Right hindlimb (tissue), 1 donor: ENCODE results near the gene PRX.
"Not testable (repeated sequence)": the region's sequence is repeated elsewhere in the genome, so short reads cannot be mapped to it uniquely, and the experiment has no call there.

Source experiments
- DNase-seq: peaks from one replicate; pipeline ENCODE4 v3.0.0-alpha.2; 2018

PRX gene, protein sequence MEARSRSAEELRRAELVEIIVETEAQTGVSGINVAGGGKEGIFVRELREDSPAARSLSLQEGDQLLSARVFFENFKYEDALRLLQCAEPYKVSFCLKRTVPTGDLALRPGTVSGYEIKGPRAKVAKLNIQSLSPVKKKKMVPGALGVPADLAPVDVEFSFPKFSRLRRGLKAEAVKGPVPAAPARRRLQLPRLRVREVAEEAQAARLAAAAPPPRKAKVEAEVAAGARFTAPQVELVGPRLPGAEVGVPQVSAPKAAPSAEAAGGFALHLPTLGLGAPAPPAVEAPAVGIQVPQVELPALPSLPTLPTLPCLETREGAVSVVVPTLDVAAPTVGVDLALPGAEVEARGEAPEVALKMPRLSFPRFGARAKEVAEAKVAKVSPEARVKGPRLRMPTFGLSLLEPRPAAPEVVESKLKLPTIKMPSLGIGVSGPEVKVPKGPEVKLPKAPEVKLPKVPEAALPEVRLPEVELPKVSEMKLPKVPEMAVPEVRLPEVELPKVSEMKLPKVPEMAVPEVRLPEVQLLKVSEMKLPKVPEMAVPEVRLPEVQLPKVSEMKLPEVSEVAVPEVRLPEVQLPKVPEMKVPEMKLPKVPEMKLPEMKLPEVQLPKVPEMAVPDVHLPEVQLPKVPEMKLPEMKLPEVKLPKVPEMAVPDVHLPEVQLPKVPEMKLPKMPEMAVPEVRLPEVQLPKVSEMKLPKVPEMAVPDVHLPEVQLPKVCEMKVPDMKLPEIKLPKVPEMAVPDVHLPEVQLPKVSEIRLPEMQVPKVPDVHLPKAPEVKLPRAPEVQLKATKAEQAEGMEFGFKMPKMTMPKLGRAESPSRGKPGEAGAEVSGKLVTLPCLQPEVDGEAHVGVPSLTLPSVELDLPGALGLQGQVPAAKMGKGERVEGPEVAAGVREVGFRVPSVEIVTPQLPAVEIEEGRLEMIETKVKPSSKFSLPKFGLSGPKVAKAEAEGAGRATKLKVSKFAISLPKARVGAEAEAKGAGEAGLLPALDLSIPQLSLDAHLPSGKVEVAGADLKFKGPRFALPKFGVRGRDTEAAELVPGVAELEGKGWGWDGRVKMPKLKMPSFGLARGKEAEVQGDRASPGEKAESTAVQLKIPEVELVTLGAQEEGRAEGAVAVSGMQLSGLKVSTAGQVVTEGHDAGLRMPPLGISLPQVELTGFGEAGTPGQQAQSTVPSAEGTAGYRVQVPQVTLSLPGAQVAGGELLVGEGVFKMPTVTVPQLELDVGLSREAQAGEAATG (N-terminal part only)

DNA sequence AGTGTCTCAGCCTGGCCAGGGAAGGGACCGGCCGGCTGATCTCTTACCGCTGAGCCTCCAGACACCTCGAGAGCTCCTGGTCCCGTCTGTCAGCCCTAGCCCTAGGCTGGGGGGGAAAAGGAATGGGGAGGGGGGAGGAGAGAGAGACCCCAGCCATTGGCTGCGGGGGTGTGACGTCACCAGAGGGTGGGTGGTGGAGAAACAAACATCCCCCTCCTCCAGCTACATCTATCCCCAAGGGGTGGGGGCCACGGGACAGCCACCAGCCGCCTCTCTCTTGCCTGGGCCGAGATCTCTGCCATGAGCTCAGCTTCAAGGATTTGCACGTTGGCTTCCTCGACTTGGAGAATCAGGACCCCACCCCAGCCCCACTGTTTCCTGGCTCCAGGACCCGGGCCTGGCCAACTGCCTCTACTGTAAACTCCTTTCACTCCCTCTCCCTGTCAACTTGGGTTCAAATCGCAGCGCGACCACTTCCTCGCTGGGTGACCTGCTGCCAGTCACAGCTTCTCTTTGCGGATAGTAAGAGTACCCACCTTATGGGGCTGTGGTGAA is at the start of gene PRX:
PRX (minus strand) TSS at position 88 of the 555 bp plus-strand sequence. CDS start 5,446 bp downstream, outside the sequence.
- DNase-seq: peak; percentile 75

DNA sequence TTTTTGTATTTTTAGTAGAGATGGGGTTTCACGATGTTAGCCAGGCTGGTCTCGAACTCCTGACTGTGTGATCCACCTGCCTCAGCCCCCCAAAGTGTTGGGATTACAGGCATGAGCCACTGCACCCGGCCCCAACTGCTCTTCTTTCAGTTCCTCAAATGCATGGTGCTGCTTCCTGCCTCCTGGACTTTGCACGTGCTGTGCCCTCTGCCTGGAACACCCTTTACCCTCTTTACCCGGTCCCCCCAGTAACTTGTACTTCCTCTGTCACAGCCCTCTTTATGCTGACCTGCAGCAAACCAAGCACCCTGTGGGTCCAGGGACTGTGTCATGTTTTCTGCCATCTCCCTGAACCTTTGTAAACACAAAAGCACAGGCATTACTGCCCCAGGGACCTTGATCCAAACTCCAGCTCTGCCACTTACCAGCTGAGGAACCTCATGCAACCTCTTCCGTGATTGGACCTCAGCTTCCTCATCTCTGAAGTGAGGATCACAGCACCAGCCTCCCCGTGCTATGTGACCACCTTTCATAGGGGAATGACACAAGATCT is 48.6 kb upstream of the PRX start:
- no peak for DNase-seq

DNA sequence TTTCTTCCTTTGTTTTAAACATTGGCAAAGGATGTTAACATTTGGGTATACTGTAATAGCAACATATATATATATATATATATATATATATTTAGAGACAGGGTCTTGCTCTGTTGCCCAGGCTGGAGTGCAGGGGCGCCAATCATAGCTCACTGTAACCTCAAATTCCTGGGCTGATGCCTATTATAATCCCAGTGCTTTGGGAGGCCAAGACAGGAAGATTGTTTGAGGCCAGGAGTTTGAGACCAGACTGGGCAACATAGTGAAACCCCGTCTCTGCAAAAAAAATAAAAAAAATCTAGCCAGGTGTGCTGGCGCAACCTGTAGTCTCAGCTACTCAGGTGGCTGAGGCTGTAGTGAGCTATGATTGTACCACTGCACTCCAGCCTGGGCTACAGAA is 47.0 kb upstream of the PRX start:
- DNase-seq: no peak

DNA sequence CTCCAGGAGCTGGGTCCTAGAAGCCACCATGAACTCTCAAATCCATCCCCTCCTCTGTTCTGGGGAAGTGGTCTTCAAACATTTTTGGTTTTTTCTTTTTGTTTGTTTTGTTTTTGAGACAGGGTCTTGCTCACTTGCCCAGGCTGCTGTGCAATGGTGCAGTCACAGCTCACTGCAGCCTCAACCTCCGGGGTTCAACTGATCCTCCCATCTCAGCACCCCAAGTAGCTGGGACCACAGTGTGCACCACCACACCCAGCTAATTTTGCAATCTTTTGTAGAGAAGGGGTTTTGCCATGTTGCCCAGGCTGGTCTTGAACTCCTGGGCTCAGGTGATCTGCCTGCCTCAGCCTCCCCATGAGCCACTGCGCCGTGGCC is 45.4 kb upstream of the PRX start:
- no peak for DNase-seq

DNA sequence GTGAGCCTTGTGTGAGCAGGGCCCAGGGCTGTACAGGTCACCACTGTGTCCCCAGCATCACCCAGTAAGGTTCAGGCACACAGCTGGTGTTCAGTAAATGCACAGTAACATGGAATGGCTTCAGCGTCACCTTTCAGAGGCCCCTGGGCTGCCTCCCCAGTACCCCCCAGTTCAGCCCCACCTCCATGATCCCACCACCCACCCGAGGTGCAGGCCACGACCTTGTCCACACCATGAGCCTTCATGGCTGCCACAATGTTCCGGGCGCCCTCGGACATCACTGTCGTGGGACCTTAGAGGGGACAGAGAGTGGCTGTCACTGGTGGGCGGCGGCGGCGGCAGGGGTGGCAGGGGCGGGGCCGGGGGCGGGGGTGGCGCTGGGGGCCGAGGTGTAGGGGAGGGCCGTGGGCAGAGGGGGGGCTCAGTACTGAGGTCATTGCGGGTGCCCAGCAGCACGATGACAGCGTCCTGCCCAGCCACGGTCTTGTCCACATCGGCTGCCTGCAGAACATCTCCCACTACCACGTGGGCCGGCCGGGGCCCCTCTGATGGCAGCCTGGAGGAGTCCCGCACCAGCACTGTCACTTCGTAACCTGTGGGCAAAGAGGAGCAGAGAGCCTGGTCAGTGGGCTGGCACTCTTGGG is 44.9 kb upstream of the PRX start:
- no peak for DNase-seq

DNA sequence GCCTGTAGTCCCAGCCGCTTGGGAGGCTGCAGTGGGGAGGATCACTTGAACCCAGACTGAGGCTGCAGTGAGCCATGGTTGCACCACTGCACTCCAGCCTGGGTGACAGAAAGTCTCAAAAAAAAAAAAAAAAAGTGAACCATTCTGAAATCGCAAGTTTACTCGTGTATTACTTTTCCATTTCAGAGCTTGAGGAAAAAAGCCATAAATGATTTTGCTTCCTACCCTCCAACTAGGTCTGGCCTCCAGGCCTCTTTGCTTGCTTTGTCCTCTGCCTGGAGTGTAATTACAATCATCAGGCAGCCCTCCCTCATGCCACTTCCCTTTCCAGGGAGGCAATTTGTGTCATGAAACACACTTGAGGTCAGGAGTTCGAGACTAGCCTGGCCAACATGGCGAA is 43.9 kb upstream of the PRX start:
- DNase-seq: no peak

DNA sequence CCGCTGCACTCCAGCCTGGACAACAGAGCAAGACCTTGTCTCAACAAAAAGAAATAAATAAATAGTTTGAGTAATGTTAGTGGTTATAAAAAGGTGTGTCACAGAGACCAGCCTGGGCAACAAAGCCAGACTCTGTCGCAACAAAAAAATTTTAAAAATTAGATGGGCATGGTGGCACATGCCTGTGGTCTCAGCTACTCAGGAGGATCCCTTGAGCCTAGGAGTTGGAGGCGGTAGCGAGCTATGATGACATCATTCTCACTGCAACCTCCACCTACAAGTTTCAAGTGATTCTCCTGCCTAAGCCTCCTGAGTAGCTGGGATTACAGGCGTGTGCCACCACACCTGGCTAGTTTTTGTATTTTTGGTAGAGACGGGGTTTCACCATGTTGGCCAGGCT is 40.8 kb upstream of the PRX start:
- not testable (repeated sequence) for DNase-seq

DNA sequence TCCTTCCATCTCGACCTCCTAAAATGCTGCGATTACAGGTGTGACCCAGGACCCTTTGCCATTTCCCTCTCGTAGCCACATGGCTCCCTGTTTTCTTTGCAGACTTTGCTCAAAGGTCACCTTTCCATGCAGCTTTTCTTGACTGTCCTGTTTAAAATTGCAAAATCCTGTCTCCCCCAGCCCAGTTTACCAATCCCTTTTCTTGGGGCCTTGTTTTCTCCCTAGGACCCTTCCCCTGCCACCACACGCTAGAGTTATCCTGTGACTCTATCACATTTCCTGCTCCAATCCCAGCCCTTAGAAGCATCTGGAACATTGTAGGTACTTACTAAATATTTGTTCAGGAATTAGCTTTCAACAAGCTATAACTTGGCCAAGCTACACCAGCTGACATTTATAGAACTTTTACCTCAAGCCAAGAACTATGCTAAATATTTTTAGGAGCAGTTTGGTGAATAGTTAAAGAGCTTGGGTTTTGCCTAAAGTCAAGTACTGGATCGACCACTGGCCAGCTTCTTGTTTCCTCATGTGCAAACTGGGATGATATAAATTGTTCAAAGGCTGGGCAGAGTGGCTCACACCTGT is 40.1 kb upstream of the PRX start:
- no peak for DNase-seq

DNA sequence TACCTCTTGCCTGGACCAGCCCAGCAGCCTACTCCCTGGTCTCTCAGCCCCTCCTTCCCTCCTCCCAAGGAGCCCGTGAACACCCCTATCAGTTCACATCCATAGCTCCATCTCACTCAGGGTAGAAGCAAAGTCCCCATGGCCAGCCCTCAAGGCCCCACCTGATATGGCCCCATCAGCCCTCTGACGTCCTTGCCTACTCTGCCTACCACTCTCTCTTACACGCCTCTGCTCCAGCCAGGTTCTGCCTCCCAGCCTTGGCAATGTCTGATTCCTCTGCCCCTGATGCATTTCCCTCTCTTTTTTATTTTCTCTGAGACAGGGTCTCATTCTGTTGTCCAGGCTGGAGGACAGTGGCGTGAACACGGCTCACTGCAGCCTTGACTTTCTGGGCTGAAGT is 38.8 kb upstream of the PRX start:
- no peak for DNase-seq

DNA sequence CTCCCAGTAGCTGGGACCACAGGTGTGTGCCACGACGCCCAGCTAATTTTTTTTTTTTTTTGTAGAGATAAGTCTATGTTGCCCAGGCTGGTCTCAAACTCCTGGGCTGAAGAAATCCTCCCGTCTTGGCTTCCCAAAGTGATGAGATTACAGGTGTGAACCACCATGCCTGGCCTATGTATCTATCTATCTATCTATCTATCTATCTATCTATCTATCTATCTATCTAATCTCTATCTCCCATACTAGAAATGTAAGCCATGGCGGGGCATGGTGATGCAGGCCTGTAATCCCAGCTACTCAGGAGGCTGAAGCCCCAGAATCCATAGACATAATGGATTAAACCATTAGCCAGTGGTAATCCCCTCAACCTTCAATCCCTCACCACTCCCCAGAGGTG is 37.5 kb upstream of the PRX start:
- DNase-seq: no peak

DNA sequence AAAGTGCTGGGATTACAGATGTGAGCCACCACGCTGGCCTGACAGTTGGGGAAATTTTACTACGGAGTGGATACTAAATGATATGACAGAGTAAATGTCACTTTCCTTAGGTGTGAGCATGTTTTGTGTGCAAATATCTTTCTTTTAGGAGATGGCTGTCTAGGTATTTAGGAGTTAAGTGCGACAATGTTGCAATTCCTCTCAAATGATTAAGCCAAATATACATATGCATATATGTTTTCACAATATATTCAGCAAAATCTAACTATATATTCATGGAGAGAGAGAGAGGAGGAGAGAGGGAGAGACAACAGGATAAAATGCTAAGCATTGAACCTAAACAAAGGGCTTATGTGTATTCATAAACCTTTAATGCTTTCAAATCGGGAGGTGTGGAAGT is 36.3 kb upstream of the PRX start:
- DNase-seq: no peak

DNA sequence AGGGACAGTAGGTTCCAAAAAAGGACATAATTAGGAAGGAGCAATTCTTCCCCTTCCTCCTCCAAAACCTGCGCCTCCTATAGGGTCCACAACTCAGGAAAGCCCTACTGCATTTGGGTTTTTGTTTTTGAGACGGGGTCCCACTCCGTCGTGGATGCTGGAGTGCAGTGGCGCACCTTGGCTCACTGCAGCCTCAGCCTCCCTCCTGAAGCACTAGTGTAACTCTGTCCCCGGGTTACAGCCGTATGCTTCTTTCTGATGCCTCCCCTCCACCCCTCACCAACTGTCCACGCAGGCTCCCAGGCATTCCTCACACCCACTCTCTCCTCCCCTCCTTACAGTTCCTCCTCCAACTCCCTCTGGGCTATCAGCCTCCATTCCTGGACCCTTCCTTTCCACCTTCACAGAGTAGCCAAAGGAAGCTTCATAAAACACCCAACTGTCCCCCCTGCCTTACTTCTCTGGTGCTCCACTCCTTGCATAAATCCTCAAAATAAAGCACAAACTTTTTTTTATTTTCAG is 33.1 kb upstream of the PRX start:
- DNase-seq: no peak

DNA sequence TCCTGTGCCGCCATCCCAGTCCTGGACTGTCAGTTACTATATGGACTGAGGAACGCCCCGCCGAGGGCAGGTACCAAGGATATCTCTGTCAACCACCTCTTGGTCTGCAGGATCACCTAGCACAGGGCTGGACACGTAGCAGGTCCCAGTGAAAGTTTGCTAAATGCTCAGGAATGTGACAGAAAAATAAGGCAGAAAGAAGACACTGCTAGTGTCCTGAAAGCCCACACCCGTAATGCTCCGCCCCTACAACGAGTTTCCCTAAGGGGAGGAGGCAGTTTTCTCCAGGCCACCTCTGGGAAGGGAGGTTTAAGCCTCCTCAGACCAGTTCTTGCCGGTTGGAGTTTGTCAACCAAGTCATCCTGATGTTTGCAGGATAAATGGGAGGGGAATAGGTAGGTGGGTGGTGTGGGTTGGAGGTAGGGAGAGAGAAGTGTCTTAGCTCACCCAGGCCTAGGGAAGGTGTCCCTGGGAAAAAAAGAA is 32.6 kb upstream of the PRX start:
- no peak for DNase-seq

DNA sequence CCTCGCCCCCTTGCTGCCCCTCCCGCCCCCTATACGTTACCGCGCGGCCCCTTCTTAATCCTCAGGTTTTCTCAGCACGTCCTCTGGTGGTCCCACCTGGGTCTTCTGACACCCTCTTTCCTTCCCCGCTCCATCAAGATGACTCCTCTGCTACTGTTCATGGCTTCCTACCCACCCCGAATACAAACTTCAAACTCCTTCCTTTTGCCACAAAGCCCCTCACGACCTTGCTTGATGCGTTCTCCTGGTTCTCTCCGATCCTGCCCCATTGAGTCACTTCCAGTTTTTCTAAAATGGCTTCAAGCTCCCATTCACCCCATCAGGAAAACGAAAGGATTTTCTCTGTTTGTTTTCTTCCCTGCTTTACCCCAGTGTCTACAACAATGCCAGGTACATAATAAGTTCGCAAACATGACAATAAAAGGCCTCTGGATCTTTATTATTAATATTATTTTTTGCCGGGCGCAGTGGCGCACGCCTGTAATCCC is 31.7 kb upstream of the PRX start:
- DNase-seq: no peak

DNA sequence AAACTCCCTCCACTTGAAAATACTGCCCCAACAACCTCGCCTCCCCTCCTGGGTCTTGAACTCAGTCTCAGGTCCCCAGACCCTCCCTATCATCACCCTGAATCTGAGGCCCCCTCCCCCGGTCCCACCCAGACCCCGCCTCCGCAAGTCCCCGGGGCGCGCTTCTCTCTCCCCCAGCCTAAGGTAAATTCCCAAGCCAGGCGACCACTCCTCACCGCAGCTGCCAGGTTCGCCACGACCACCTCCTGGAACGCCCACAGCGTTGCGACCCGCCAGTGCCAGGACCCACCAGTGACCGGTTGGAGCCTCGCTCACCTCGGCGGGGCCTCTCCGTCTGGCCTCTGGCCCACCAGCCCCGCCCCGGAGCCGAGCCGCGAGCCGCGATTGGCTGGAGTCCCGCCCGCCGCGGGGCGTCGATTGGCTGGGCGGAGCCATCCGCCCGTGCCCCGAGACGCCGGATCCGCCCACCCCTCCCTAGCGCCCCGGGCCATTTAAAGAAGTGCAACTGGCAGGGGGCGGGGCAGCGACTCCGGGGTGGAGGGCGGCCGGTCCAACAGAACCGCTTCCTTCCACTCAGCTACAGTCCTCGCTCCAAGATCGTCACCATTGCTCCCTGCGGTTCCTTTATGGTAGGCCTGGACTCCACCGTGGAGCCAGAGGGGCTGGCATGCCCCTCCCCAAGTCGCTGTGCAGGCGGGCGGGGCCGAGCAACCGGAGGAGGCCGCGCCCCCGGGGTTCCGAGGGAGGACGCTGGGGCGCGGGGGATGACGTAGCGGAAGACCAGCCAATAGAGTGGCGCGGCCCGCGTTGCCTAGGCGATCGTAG is 31.0 kb upstream of the PRX start, which contains the start of gene SERTAD3:
SERTAD3 (minus strand) TSS at position 336 of the 825 bp plus-strand sequence. CDS start 2,255 bp downstream, outside the sequence.
- DNase-seq: peak; percentile 98

DNA sequence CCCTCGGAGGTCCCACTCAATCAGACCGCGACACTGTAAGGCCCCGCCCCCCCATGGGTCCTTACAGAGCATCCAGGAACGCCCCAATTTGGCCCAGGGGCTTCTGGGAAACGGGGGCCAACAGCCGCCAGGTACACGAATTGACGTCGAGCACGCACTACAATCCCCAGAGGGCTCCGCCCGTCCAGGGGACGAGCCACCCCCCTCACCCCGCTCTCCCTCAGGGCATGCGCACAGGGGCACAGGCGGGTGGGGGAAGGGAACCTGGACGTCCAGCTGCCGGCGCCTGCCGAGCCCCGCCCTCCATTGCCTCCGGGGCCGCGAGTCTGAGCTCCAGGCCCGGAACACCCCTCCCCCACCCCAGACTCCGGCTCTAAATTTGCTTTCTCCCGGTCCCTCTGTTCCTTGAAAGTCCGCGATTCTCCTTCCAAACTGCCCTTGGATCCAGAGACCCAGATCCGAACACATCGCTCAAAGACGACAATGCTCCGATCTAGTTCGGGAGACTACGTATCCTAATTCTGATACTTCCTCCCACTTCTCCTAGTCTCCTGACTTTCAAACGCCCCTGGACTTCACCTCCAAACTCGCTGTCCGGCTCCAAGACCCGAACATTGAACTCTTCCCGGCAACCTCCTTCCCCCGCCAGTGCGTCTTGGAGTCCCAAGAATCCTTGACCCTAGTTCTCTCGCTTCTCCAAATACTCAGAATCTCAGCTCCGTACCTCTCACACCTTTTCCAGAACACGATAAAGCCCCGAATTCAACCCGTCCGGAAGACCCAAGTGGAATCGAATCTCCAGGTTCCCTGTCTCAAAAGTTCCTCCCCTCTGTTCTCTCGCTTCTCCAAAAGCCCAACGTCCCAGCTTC is 30.2 kb upstream of the PRX start:
- peak; percentile 100 for DNase-seq

DNA sequence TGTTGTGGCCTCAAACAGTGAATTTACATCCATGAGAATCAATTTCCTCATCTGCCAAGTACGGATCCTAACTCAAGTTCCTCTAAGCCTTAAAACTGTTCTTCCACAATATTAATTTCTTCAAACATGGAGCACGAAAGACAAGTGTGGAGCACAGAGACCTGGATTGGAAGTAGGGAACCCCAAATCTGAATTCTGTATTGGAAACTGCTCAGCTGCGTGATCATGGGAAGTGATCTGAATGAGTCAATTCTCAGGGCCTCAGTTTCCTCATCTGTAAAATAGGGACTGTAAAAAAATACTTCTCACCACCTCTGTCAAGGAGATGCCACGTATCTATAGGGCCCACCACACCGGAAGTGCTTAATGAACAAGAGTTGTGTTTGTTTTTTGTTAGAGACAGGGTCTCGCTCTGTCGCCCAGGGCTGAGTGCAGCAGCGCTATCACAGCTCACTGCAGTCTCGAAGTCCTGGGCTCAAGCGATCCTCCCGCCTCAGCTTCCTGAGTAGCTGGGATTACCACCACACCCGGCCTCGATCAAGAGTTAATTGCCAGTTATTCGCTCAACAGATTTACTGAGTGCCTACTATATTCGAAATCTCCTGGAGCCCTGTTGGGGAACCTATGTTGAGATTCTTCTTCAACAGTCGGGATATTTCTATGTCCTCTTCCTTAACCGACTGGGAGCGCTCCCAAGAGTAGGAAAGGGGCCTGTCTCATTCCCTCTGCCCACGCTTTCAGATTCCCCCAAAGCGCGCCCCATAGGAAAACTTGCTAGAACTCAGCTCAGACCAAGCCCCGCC is 29.4 kb upstream of the PRX start:
- no peak for DNase-seq

DNA sequence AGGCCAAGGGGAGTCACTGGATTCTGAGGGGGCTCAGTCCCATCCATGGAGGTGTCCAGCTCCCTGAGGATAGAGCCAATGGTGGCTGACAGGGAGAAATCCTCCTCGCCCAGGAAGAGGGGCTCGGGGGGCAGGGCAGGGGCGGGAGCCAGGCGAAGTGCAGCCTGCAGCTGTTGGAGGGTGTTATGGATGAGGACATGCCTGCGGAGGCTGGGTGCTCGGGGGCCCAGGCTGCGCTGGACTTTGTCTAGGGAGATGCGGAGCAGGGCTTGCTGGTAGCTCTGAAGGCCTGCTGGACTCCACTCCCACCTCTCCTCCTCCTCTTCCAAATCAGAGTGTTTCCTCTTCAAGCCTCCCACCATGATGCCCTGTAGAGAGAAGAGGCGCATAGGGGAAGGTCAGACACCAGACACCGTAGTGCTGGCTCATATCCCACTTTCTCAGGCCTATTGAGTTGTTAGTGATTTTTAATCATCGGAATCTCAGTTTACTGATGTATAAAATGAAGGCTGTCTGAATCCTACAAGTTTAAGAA is 28.6 kb upstream of the PRX start:
- no peak for DNase-seq
